ACC112 (cell line): ENCODE data around the gene NTF4.
"Not testable (repeated sequence)": the region's sequence is repeated elsewhere in the genome, so short reads cannot be mapped to it uniquely, and the experiment has no call there.

ENCODE experiments used
- H2AFZ ChIP-seq: fragments of 200-600 bp; sonication (generic); one replicate; pipeline ENCODE4 v1.6.0; 2017; ENCODE audit warnings: antibody characterized with exemption, low read length; ENCODE audit not compliant: unreplicated experiment
- H3K27ac ChIP-seq: fragments of 200-600 bp; sonication (generic); 2 replicates; pipeline ENCODE4 v1.5.1; 2014; ENCODE audit warnings: low read depth, mild to moderate bottlenecking, antibody characterized with exemption, low read length, moderate library complexity
- H3K27me3 ChIP-seq: fragments of 200-600 bp; sonication (generic); 2 replicates; pipeline ENCODE4 v1.6.1; 2014; ENCODE audit warnings: mild to moderate bottlenecking, antibody characterized with exemption, low read length, moderate library complexity, mixed read lengths; ENCODE audit not compliant: insufficient read depth
- H3K36me3 ChIP-seq: fragments of 200-600 bp; sonication (generic); 2 replicates; pipeline ENCODE4 v1.6.1; 2016; ENCODE audit warnings: mild to moderate bottlenecking, antibody characterized with exemption, low read length, moderate library complexity, mixed read lengths; ENCODE audit not compliant: insufficient read depth
- H3K4me1 ChIP-seq: fragments of 200-600 bp; sonication (generic); one replicate; pipeline ENCODE4 v1.6.1; 2016; ENCODE audit warnings: low read length, mixed read lengths; ENCODE audit not compliant: insufficient read depth, unreplicated experiment, control insufficient read depth
- H3K4me3 ChIP-seq: fragments of 200-600 bp; sonication (generic); 2 replicates; pipeline ENCODE4 v1.5.1; 2014; ENCODE audit warnings: mild to moderate bottlenecking, low read depth, low read length
- H3K79me2 ChIP-seq: fragments of 200-600 bp; sonication (generic); one replicate; pipeline ENCODE4 v1.6.0; 2016; ENCODE audit warnings: low read length; ENCODE audit not compliant: control insufficient read depth, unreplicated experiment, insufficient read depth

The NTF4 gene

DNA sequence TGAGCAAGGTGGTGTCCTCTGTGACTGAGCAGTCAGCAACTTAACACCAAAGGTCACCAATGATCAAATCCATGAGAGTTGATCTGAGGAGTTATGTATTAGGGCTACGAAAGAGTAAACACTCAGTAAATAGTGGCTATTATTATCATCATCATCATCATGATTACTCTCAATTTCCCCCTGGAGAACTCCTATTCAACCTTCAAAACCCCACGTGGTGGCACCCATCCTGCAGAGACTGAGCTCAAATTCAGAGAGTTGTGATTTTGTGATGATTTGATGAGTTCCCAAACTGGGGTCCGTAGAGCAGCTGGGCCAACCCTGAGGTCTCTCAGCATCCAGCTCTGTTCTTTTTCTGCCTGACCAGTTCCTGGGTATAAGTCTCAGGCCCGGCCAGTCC lies 14.8 kb downstream of the NTF4 start:
- H3K27ac ChIP-seq, H3K36me3 ChIP-seq, H3K4me3 ChIP-seq, H2AFZ ChIP-seq, H3K4me1 ChIP-seq, H3K27me3 ChIP-seq, H3K79me2 ChIP-seq: not testable (repeated sequence)

DNA sequence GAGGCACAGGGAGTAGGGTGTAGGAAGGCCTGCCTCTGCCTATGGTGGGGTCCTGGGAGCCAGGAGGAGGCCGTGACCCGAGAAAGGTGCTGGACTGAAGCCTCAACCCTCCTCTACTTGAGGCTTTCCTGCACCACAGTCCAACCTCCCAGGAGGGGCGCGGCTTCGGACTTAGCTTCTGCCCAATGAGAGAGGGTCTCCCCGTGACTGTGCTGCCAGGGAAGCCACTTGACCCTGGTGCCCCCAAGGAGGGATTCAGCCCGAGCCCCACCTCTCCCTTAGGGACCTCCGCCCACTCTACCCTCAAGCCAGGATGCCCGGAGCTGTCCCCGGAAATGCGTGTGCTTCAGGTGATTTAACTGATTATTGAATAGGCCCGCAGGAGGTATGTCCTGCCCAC lies 15.6 kb downstream of the NTF4 start, which contains the start of gene CGB8:
Gene CGB8, minus strand, starts transcription at position 101 of the 400 bp plus-strand sequence. CDS start 372 bp downstream, outside the sequence.
- not testable (repeated sequence) for H3K4me3 ChIP-seq, H3K79me2 ChIP-seq, H3K27ac ChIP-seq, H3K4me1 ChIP-seq, H3K27me3 ChIP-seq, H2AFZ ChIP-seq, H3K36me3 ChIP-seq

DNA sequence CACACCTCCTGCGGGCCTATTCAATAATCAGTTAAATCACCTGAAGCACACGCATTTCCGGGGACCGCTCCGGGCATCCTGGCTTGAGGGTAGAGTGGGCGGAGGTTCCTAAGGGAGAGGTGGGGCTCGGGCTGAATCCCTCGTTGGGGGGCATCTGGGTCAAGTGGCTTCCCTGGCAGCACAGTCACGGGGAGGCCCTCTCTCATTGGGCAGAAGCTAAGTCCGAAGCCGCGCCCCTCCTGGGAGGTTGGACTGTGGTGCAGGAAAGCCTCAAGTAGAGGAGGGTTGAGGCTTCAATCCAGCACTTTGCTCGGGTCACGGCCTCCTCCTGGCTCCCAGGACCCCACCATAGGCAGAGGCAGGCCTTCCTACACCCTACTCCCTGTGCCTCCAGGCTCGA lies 21.1 kb downstream of the NTF4 start, which contains the start of gene CGB5:
Gene CGB5, plus strand, starts transcription at position 301 of the 400 bp plus-strand sequence. CDS start 362 bp downstream, outside the sequence.
- not testable (repeated sequence) for H3K27ac ChIP-seq, H3K27me3 ChIP-seq, H3K79me2 ChIP-seq, H3K4me3 ChIP-seq, H3K36me3 ChIP-seq, H2AFZ ChIP-seq, H3K4me1 ChIP-seq

DNA sequence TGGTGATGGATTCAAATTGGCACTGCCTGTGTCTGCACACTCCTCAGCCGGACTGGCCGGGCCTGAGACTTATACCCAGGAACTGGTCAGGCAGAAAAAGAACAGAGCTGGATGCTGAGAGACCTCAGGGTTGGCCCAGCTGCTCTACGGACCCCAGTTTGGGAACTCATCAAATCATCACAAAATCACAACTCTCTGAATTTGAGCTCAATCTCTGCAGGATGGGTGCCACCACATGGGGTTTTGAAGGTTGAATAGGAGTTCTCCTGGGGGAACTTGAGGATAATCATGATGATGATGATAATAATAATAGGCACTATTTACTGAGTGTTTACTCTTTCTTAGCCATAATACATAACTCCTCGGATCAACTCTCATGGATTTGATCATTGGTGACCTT lies 22.0 kb downstream of the NTF4 start:
- not testable (repeated sequence) for H3K36me3 ChIP-seq, H2AFZ ChIP-seq, H3K79me2 ChIP-seq, H3K27me3 ChIP-seq, H3K4me1 ChIP-seq, H3K27ac ChIP-seq, H3K4me3 ChIP-seq

DNA sequence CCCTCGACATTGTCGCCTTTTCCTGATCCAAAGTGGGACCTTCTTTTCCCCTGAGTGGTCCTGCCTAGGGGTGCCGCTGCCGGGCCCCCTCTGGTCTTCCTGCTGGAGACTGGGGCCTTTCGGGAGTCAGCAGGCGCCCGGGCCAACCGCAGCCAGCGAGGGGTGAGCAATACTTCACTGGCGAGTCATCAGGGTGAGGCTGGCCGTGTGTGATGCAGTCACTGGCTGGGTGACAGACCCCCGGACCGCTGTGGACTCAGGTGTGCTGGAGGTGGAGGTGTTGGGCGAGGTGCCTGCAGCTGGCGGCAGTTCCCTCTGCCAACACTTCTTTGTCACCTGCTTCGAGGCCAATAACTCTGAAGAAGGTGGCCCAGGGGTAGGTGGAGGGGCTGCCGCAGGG lies 22.4 kb downstream of the NTF4 start:
- Histone ChIP-seq H3K27me3 (no peaks in the 10 kb centered on the region), H2AFZ (no peak overlapping the region), H3K4me3 (no peak overlapping the region), H3K79me2 (no peaks in the 10 kb centered on the region), H3K36me3 (no peaks in the 10 kb centered on the region), H3K4me1 (no peaks in the 10 kb centered on the region), H3K27ac (no peak overlapping the region)

DNA sequence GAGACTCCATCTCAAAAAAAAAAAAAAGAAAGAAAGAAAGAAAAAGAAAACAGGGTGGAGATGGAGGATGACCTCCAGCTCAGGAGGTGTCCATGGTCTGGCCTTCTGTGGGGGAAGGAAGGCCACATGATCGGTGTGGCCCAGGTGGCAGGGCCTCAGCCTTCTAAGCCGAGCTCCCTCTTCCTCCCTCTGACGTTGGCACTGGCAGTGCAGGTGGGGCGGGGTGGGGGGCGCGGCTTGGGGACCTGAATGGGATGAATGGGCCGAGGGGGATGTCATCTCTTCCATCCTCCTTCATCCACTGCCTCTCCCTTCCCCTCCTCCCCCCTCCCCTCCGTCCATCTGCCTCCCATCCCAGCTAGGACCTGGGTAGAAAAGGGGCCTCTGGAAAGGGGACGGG lies 24.9 kb downstream of the NTF4 start:
- not testable (repeated sequence) for H3K27ac ChIP-seq, H3K4me1 ChIP-seq

DNA sequence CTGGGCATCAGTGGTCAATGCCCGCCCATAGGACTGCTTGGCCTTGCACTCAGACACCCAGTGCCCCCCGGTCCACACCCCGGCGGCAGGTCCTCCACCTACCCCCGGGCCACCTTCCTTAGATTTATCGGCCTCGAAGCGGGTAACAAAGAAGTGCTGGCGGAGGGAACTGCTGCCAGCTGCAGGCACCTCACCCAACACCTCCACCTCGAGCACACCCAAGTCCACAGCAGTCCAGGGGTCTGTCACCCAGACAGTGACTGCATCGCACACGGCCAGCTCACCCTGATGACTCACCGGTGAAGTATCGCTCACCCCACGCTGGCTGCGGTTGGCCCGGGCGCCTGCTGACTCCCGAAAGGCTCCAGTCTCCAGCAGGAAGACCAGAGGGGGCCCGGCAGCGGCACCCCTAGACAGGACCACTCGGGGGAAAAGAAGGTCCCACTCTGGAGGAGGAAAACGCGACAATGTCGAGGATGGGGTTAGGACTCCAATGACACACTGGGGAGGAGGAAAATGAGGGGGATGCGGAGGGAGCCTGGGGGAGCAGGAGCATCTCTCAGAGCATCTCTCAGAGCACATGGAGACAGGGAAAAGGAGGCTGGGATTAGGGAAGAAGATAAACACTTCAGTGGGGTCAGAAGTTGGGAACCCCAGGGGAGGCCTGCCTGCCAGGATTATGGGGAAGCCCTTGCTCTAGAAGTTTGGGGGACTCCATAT lies 25.9 kb downstream of the NTF4 start:
- H3K4me3 ChIP-seq, H3K79me2 ChIP-seq, H3K27me3 ChIP-seq, H3K27ac ChIP-seq, H3K4me1 ChIP-seq, H3K36me3 ChIP-seq, H2AFZ ChIP-seq: not testable (repeated sequence)

More for the DNA sequence above, 24.9 kb downstream of the NTF4 start:
- H3K36me3 ChIP-seq, H2AFZ ChIP-seq, H3K79me2 ChIP-seq, H3K27me3 ChIP-seq, H3K4me3 ChIP-seq: not testable (repeated sequence)

DNA sequence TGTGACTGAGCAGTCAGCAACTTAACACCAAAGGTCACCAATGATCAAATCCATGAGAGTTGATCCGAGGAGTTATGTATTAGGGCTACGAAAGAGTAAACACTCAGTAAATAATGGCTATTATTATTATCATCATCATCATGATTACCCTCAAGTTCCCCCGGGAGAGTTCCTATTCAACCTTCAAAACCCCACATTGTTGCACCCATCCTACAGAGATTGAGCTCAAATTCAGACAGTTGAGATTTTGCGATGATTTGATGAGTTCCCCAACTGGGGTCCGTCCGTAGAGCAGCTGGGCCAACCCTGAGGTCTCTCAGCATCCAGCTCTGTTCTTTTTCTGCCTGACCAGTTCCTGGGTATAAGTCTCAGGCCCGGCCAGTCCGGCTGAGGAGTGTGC lies 26.5 kb downstream of the NTF4 start:
- not testable (repeated sequence) for H3K4me3 ChIP-seq, H3K27me3 ChIP-seq, H2AFZ ChIP-seq, H3K79me2 ChIP-seq, H3K27ac ChIP-seq, H3K4me1 ChIP-seq, H3K36me3 ChIP-seq

DNA sequence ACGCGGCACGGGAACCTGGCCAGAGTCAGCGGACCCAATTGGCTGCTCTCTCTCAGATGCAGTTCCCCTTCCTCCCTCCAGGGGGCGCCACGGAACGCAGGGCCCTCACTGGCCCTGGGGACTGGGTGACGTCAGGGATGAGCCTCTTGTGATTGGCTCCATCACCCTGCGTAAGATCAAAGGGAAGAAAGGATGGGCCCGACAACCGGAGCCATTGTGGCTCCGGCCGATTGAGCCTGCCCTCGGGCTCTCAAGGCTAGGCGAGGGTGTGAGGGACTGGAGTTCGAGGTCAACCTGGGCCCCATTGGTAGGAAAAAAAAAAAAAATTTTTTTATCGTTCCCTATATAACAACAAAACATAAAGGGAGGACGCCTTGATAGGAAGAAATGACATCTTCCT lies 27.8 kb downstream of the NTF4 start, which contains the start of gene CGB1:
Gene CGB1, minus strand, starts transcription at position 81 of the 400 bp plus-strand sequence. CDS start 184 bp downstream, outside the sequence.
- not testable (repeated sequence) for H3K4me1 ChIP-seq, H3K36me3 ChIP-seq, H3K27me3 ChIP-seq, H2AFZ ChIP-seq, H3K79me2 ChIP-seq, H3K27ac ChIP-seq, H3K4me3 ChIP-seq

DNA sequence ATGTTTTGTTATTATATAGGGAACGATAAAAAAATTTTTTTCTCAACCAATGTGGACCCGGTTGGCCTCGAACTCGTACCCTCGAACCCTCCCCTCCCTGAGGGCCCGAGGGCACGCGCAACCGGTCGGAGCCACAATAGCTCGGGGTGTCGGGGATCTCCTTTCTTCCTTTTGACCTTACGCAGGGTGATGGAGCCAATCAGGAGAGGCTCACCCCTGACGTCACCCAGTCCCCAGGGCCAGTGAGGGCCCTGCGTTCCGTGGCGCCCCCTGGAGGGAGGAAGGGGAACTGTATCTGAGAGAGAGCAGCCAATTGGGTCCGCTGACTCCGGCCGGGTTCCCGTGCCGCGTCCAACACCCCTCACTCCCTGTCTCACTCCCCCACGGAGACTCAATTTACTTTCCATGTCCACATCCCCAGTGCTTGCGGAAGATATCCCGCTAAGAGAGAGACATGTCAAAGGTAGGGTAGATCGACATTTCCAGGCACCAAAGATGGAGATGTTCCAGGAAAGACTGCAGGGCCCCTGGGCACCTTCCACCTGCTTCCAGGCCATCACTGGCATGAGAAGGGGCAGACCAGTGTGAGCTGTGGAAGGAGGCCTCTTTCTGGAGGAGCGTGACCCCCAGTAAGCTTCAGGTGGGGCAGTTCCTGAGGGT lies 32.8 kb downstream of the NTF4 start, which contains the start of gene CGB2:
Gene CGB2, plus strand, starts transcription at position 249 of the 660 bp plus-strand sequence. Its CDS starts 206 bp downstream, at position 455.
- not testable (repeated sequence) for H3K79me2 ChIP-seq, H2AFZ ChIP-seq, H3K36me3 ChIP-seq, H3K27ac ChIP-seq, H3K4me1 ChIP-seq, H3K4me3 ChIP-seq, H3K27me3 ChIP-seq

DNA sequence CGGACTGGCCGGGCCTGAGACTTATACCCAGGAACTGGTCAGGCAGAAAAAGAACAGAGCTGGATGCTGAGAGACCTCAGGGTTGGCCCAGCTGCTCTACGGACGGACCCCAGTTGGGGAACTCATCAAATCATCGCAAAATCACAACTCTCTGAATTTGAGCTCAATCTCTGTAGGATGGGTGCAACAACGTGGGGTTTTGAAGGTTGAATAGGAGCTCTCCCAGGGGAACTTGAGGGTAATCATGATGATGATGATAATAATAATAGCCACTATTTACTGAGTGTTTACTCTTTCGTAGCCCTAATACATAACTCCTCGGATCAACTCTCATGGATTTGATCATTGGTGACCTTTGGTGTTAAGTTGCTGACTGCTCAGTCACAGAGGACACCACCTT lies 34.3 kb downstream of the NTF4 start:
- H3K79me2 ChIP-seq, H2AFZ ChIP-seq, H3K27ac ChIP-seq, H3K27me3 ChIP-seq, H3K4me3 ChIP-seq, H3K36me3 ChIP-seq, H3K4me1 ChIP-seq: not testable (repeated sequence)
